Measurements from ENCODE around the gene LAPTM4A. TPM values are rescaled to one million over a fixed set of nuclear protein-coding genes. Genes with fewer than 3 reads are reported as not detected.

Gene LAPTM4A
- total and polyA plus RNA-seq, 5 donors = 178 to 224 (median 191) TPM

DNA sequence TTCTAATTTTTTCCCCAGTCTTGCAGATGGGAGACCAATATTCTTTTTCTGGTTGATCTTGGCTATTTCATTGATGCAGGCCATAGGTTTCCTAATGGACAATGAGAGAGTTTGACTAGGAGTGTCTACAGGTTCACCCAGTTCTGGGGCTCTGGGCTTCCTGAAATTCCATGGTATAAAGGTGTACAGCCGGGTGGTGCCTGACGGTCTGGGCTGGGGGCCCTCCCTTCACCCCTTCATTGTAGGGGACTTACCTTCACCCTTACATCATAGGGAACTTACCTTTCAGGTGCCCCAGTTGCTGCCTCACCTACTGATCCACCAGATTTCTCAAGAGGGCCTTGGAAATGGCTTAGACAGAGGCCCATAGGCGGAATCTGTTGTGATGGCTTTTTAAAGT, 13.0 kb upstream of the LAPTM4A start:
- Histone ChIP-seq H3K27me3 (ENCODE audit: control insufficient read depth, insufficient read depth) (no peaks in the 10 kb centered on the region), H3K4me1 (ENCODE audit: control insufficient read depth, insufficient read depth, low read length) (no peaks in the 10 kb centered on the region), H3K9me3 (ENCODE audit: control insufficient read depth, low read length) (no peaks in the 10 kb centered on the region), H3K27ac (ENCODE audit: low read length) (no peak overlapping the region), H3K4me3 (ENCODE audit: low read length) (no peak overlapping the region)
- no peak for DNase-seq
- no peak for ATAC-seq
- intact Hi-C loops (cut with DNase I) = no loop called here
- WGBS = 97% methylated on average over 3 of the region's 3 CpGs

DNA sequence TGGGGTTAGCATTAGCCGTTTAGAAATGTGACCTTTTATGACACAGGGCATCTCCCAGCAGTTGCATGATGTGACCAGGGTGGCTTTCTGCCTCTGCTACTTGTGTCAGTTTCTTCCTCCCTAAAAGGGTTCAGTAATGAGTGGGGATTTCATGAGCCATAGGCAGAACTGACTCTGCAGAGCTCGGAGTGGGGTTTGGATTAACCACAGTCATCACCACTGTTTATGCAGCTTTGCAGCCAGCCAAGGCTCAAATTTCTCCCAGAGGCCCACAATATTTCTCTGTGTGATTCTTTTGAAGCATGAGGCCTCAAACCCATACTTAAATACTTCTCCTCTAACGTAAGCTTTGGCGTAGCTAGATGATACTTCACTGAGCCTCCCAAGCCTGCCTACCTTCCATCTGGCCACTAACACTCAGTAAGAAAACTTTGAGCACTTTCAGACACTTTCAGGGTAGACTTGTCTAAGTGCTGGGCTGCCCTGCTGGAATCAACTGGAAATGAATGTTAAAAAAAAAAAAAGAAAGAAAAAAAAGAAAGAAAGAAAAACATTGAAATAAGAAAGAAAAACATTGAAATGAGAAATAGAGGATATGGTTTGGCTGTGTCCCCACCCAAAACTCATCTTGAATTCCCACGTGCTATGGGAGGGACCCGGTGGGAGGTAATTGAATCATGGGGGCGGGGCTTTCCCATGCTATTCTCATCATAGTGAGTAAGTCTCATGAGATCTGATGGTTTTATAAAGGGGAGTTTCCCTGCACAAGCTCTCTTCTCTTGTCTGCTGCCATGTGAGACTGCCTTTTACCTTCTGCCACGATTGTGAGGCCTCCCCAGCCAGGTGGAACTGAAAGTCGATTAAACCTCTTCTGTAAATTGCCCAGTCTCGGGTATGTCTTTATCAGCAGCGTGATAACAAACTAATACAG, 11.5 kb upstream of the LAPTM4A start:
- intact Hi-C loops (cut with DNase I) = no loop called here
- Histone ChIP-seq H3K9me3 (ENCODE audit: control insufficient read depth, low read length) (no peaks in the 10 kb centered on the region), H3K4me1 (ENCODE audit: control insufficient read depth, insufficient read depth, low read length) (no peaks in the 10 kb centered on the region), H3K4me3 (ENCODE audit: low read length) (no peak overlapping the region), H3K27me3 (ENCODE audit: control insufficient read depth, insufficient read depth) (no peaks in the 10 kb centered on the region), H3K27ac (ENCODE audit: low read length) (no peak overlapping the region)
- peak in 1 of 2 donors; percentile 27 for ATAC-seq
- 67% methylated on average over 11 of the region's 11 CpGs for WGBS
- peak in 2 of 3 donors; percentile 49 to 59 for DNase-seq

DNA sequence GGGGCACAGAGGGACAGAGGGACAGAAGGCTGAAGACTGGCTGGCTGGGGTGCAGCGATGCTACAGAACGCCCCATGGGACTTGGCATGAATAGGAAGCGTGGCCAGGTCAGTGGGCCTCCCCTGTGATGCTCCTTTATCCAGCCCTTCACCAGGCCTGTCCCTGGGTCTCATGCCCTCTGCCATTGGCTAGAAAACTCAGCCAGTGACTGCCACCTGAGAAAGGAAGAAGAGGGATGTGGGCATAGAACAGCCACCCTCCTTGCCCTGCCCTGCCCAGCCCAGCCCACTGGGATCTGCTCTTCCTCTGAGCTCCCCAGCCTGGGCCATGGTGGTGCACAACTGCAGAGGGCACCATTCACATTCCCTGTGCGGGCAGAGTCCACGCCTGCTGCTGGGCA, 10.5 kb upstream of the LAPTM4A start:
- H3K4me3 ChIP-seq (ENCODE audit: low read length) = no peak overlapping the region
- 91% methylated on average over 5 of the region's 5 CpGs for WGBS
- ATAC-seq (no peak), DNase-seq (no peak)
- H3K27ac ChIP-seq (ENCODE audit: low read length) = no peak overlapping the region
- intact Hi-C loops (cut with DNase I) = no loop called here
- no peaks in the 10 kb centered on the region for H3K9me3 ChIP-seq (ENCODE audit: control insufficient read depth, low read length)
- H3K4me1 ChIP-seq (ENCODE audit: control insufficient read depth, insufficient read depth, low read length) = no peaks in the 10 kb centered on the region
- H3K27me3 ChIP-seq (ENCODE audit: control insufficient read depth, insufficient read depth) = no peaks in the 10 kb centered on the region

DNA sequence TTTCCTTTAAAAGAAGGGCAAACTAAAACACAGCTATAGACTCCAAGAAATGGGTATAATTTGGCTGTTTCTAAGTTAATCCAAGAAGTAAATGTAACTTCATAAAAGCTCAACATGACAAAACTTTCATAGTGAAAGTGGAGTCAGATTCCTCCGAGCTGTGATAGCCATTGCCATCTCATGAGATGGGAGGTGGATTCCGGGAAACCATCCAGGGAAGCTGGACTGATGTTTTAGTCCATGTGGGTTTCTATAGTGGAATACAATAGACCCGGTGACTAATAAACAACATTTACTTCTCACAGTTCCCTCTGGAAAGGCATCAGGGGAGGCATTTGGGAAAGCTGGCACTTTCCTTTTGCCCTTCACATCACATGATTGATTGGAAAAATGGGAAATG, 10.0 kb upstream of the LAPTM4A start:
- Histone ChIP-seq H3K4me3 (ENCODE audit: low read length) (no peak overlapping the region), H3K4me1 (ENCODE audit: control insufficient read depth, insufficient read depth, low read length) (no peaks in the 10 kb centered on the region), H3K9me3 (ENCODE audit: control insufficient read depth, low read length) (no peaks in the 10 kb centered on the region), H3K27ac (ENCODE audit: low read length) (no peak overlapping the region), H3K27me3 (ENCODE audit: control insufficient read depth, insufficient read depth) (no peaks in the 10 kb centered on the region)
- intact Hi-C loops (cut with DNase I) = no loop called here
- ATAC-seq (no peak), DNase-seq (no peak)
- whole genome bisulfite sequencing = 65% methylated on average over 3 of the region's 3 CpGs

DNA sequence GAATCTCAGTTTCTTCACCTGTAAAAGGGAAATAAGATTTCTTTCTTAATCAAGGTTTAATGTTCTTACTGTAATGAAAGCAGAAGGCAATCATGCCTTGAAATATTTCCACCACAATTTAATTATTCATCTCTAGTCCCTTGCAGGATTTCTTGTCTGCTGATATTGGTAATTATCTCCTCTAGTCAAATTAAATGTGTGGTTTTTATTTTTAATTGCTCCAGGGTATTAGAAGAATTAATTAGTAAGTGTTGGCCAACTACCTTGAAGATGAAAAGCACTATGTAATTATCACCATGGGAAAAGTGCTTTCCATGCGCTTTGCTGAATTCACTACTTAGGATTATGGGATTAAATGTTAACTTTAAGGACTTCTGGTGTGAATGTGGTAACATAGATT, 8.7 kb upstream of the LAPTM4A start:
- intact Hi-C loops (cut with DNase I) = no loop called here
- Histone ChIP-seq H3K27me3 (ENCODE audit: control insufficient read depth, insufficient read depth) (no peaks in the 10 kb centered on the region), H3K27ac (ENCODE audit: low read length) (no peak overlapping the region), H3K4me1 (ENCODE audit: control insufficient read depth, insufficient read depth, low read length) (no peaks in the 10 kb centered on the region), H3K9me3 (ENCODE audit: control insufficient read depth, low read length) (no peaks in the 10 kb centered on the region), H3K4me3 (ENCODE audit: low read length) (no peak overlapping the region)
- WGBS = 99% methylated on average over 1 of the region's 1 CpG
- ATAC-seq (no peak), DNase-seq (no peak)

DNA sequence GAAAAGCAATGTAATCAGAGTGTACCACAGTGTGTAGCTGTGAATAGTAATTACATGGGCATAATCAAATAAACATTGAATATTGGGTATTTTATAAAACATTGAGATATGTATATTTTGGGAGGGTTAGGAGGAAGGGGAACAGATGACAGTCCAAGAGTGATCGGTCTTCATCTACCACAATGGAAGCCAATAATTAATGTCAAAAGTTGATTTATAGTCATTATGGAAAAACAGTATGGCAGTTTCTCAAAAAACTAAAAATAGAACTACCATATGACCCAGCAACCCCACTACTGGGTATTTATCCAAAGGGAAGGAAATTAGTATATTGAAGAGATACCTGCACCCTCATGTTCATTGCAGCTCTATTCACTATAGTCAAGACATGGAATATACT, 5.8 kb upstream of the LAPTM4A start:
- 91% methylated on average over 1 of the region's 1 CpG for WGBS
- intact Hi-C loops (cut with DNase I) = no loop called here

DNA sequence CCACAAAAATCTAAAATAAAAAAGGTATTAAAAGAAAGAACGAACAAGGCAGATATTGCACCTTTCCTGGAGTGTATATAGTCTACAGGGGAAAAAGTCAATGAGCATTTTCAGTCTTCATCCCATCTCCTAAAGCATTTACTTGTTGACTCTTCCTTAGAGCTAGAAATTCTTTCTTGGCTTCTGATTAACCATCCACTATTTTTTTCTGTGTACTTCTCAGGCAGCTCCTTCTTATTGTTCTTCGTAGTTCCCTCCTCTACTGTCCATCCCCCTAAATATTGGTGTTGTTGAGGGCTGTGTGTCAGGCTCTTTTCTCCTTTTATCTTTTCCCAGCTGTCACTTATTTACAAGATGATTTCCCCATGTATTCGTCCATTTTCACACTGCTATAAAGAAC, 3.5 kb upstream of the LAPTM4A start:
- no peak overlapping the region for H3K27ac ChIP-seq (ENCODE audit: low read length)
- DNase-seq (no peak), ATAC-seq (no peak)
- H3K27me3 ChIP-seq (ENCODE audit: control insufficient read depth, insufficient read depth) = no peaks in the 10 kb centered on the region
- no peaks in the 10 kb centered on the region for H3K9me3 ChIP-seq (ENCODE audit: control insufficient read depth, low read length)
- no peak overlapping the region for H3K4me3 ChIP-seq (ENCODE audit: low read length)
- intact Hi-C loops (cut with DNase I) = no loop called here
- H3K4me1 ChIP-seq (ENCODE audit: control insufficient read depth, insufficient read depth, low read length) = no peaks in the 10 kb centered on the region
- 95% methylated on average over 3 of the region's 3 CpGs for WGBS

More for the DNA sequence above, 5.8 kb upstream of the LAPTM4A start:
- ATAC-seq (no peak), DNase-seq (no peak)
- Histone ChIP-seq H3K27me3 (ENCODE audit: control insufficient read depth, insufficient read depth) (no peaks in the 10 kb centered on the region), H3K27ac (ENCODE audit: low read length) (no peak overlapping the region), H3K9me3 (ENCODE audit: control insufficient read depth, low read length) (no peaks in the 10 kb centered on the region), H3K4me1 (ENCODE audit: control insufficient read depth, insufficient read depth, low read length) (no peaks in the 10 kb centered on the region), H3K4me3 (ENCODE audit: low read length) (no peak overlapping the region)

DNA sequence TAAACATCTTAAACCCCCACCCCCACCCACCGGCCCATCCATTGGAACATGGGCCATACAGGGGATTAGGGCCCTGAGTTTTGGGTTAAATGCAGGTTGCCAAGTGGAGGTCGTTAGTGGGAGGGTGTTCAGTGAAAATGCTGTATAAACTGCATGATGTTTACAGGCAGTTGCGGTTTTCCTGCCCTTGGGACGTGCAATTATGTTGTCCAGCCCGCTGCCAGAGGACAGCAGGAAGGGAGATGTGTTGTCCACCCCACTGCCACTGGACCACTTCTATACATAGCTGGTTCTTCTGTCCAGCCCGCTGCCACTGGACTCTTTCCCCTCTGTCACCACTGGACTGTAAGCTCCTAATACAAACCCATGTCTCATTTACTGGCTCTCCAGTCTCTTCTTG, 2.7 kb upstream of the LAPTM4A start:
- H3K9me3 ChIP-seq (ENCODE audit: control insufficient read depth, low read length) = no peaks in the 10 kb centered on the region
- no peaks in the 10 kb centered on the region for H3K27me3 ChIP-seq (ENCODE audit: control insufficient read depth, insufficient read depth)
- DNase-seq (no peak), ATAC-seq (no peak)
- WGBS = 93% methylated on average over 6 of the region's 6 CpGs
- intact Hi-C loops (cut with DNase I) = no loop called here
- H3K27ac ChIP-seq (ENCODE audit: low read length) = no peak overlapping the region
- H3K4me3 ChIP-seq (ENCODE audit: low read length) = no peak overlapping the region
- no peaks in the 10 kb centered on the region for H3K4me1 ChIP-seq (ENCODE audit: control insufficient read depth, insufficient read depth, low read length)

DNA sequence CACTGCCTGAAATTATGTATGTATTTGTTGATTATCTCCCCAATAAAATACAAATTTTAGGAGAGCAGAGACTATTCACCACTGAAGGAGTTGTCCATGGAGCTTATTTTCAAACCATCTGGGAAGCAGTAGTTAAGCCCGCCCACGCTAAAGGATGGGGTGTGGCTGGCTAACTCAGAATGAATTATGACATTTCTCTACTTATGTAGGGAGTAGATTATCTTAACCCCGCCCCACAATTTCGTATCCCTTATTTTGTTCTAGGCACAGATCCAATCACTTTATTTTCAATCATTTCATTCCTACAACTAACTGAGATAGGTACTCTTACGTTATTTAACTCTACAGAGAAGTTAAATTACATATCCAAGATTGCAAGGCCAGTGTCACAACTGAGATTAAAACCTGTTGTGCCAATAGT, 1.4 kb upstream of the LAPTM4A start:
- WGBS = 10% methylated on average over 5 of the region's 5 CpGs
- no peaks in the 10 kb centered on the region for H3K4me1 ChIP-seq (ENCODE audit: control insufficient read depth, insufficient read depth, low read length)
- DNase-seq = peak; percentile 67 to 90 (median 81)
- H3K9me3 ChIP-seq (ENCODE audit: control insufficient read depth, low read length) = no peaks in the 10 kb centered on the region
- peak overlapping the region; percentile 65 for H3K4me3 ChIP-seq (ENCODE audit: low read length)
- no peaks in the 10 kb centered on the region for H3K27me3 ChIP-seq (ENCODE audit: control insufficient read depth, insufficient read depth)
- ATAC-seq = peak; percentile 38 to 44
- no peak overlapping the region for H3K27ac ChIP-seq (ENCODE audit: low read length)
- intact Hi-C loops (cut with DNase I) = no loop called here

DNA sequence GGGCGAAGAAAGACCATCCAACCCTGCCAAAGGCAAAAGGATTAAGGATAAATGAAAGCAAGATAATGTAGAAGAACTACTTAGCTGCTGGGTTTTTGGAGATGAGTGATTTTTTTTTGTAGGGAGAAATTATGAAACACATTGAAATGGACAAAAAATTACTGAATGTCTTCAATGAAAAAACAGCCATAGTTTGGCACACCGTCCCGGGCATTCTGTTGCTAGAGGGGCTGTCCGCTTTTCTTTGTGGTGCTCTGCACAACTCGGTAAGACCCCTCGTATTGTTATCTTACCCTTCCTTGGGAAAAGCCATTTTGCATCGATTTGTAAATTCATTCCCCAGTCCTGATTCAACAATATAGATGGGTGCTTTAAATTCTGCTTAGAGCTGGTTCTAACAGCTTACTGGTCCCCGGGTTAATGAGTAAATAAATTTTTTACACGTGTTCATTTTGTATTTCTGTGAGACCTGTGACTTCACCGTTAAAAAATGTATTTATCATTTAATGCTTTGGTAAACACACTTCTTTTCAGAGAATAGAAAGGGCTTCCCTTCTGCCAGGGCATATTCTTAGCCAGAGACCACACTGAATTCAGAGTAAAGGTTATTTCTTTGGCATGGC, 912 bp upstream of the LAPTM4A start:
- no peaks in the 10 kb centered on the region for H3K27me3 ChIP-seq (ENCODE audit: control insufficient read depth, insufficient read depth)
- ATAC-seq (no peak), DNase-seq (no peak)
- H3K27ac ChIP-seq (ENCODE audit: low read length) = peak overlapping the region; percentile 100
- under 1% methylated on average over 10 of the region's 10 CpGs for WGBS
- H3K4me3 ChIP-seq (ENCODE audit: low read length) = peak overlapping the region; percentile 65
- intact Hi-C loops (cut with DNase I) = no loop called here
- H3K9me3 ChIP-seq (ENCODE audit: control insufficient read depth, low read length) = no peaks in the 10 kb centered on the region
- H3K4me1 ChIP-seq (ENCODE audit: control insufficient read depth, insufficient read depth, low read length) = no peaks in the 10 kb centered on the region
